ENCODE results near the gene ACIN1. TPM values are rescaled to one million over a fixed set of nuclear protein-coding genes. Genes with fewer than 3 reads are reported as not detected.

The ACIN1 gene
- total and polyA plus RNA-seq, 2 of the 13 experiments (the other 11 are each of a cell fraction or from before 2014, with no cell fraction given) = 165 to 183 TPM

DNA sequence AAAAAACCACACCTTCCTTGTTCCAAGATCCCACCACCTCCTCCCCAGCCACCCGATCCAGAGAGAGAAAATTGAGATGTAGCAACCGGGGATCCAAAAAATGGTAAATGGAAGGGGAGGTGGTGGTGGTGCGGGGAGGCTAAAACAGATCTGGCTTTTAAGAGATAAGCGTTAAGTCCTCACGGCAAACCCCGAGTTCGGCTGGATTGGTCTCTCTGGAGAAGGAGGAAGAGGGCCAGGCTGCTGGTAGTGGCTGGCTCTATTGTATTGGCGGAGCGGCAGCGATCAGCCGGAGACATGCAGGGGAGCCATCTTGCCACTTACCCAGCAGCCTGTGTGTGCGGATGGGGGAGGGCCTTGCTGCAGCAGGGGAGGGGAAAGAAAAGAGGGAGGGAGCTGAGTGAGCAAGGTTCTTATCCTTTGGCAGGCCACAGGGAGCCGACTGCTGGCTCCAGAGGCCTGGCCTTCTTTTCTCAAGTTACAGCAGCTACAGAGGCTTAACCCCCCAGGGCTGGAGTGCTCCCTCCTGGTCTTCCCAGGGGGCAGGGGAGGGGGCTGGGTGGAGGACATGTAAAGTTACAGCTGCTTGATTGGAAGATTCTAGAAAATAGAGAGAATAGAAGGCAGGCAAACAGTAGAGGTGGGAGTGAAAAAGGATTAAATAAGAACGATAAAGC is 23.6 kb downstream of the ACIN1 start (continued):
- TF ChIP-seq, protein P1, sequence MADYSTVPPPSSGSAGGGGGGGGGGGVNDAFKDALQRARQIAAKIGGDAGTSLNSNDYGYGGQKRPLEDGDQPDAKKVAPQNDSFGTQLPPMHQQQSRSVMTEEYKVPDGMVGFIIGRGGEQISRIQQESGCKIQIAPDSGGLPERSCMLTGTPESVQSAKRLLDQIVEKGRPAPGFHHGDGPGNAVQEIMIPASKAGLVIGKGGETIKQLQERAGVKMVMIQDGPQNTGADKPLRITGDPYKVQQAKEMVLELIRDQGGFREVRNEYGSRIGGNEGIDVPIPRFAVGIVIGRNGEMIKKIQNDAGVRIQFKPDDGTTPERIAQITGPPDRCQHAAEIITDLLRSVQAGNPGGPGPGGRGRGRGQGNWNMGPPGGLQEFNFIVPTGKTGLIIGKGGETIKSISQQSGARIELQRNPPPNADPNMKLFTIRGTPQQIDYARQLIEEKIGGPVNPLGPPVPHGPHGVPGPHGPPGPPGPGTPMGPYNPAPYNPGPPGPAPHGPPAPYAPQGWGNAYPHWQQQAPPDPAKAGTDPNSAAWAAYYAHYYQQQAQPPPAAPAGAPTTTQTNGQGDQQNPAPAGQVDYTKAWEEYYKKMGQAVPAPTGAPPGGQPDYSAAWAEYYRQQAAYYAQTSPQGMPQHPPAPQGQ (CRISPR knock-in tag; IDR thresholded peaks at IDR 0.05; ENCODE audit: borderline replicate concordance) = 0 out of 2 replicates have a peak, but pooled peaks have one; percentile 16
- TF ChIP-seq SKI (IDR thresholded peaks at IDR 0.05; ENCODE audit: partially characterized antibody) (peak; percentile 32), ZNF577 (CRISPR knock-in tag; IDR thresholded peaks at IDR 0.05; ENCODE audit: borderline replicate concordance, low read depth) (peak; percentile 37; the same call in 1 of the 2 replicates), SOX6 (IDR thresholded peaks at IDR 0.05) (no peak), SOX6 (CRISPR knock-in tag; IDR thresholded peaks at IDR 0.05) (peak; percentile 69; the same call in 1 of the 2 replicates), ZSCAN25 (CRISPR knock-in tag; IDR thresholded peaks at IDR 0.05) (peak; percentile 91; the same call in 1 of the 2 replicates), MAF1 (CRISPR knock-in tag; IDR thresholded peaks at IDR 0.05; ENCODE audit: borderline replicate concordance) (no peak), NONO (IDR thresholded peaks at IDR 0.05) (no peak), NONO (CRISPR knock-in tag; conservative IDR thresholded peaks at IDR 0.05) (peak; percentile 95), SRF (IDR thresholded peaks at IDR 0.05; ENCODE audit: low read depth, low read length) (0 out of 2 replicates have a peak, but pooled peaks have one; percentile 4), KMT2A (CRISPR knock-in tag; IDR thresholded peaks at IDR 0.05) (peak; percentile 95), SUZ12 (IDR thresholded peaks at IDR 0.05; ENCODE audit: low read depth, low read length) (peak; percentile 27; the same call in 1 of the 2 replicates), ZNF672 (CRISPR knock-in tag; IDR thresholded peaks at IDR 0.05) (no peak), SIX1 (CRISPR knock-in tag; IDR thresholded peaks at IDR 0.05; ENCODE audit: borderline replicate concordance) (peak; percentile 68; the same call in 1 of the 2 replicates), ZNF773 (CRISPR knock-in tag; IDR thresholded peaks at IDR 0.05; ENCODE audit: borderline replicate concordance) (no peak), ZNF724P (CRISPR knock-in tag; IDR thresholded peaks at IDR 0.05; ENCODE audit: borderline replicate concordance) (no peak; the same call in 1 of the 2 replicates), MYC (CRISPR knock-in tag; IDR thresholded peaks at IDR 0.05; ENCODE audit: borderline replicate concordance) (peak; percentile 86; the same call in 1 of the 2 replicates), RBAK (CRISPR knock-in tag; IDR thresholded peaks at IDR 0.05) (no peak; the same call in 1 of the 2 replicates), TOE1 (CRISPR knock-in tag; IDR thresholded peaks at IDR 0.05) (peak; percentile 83; the same call in 1 of the 2 replicates)
- TF ChIP-seq, protein P2, sequence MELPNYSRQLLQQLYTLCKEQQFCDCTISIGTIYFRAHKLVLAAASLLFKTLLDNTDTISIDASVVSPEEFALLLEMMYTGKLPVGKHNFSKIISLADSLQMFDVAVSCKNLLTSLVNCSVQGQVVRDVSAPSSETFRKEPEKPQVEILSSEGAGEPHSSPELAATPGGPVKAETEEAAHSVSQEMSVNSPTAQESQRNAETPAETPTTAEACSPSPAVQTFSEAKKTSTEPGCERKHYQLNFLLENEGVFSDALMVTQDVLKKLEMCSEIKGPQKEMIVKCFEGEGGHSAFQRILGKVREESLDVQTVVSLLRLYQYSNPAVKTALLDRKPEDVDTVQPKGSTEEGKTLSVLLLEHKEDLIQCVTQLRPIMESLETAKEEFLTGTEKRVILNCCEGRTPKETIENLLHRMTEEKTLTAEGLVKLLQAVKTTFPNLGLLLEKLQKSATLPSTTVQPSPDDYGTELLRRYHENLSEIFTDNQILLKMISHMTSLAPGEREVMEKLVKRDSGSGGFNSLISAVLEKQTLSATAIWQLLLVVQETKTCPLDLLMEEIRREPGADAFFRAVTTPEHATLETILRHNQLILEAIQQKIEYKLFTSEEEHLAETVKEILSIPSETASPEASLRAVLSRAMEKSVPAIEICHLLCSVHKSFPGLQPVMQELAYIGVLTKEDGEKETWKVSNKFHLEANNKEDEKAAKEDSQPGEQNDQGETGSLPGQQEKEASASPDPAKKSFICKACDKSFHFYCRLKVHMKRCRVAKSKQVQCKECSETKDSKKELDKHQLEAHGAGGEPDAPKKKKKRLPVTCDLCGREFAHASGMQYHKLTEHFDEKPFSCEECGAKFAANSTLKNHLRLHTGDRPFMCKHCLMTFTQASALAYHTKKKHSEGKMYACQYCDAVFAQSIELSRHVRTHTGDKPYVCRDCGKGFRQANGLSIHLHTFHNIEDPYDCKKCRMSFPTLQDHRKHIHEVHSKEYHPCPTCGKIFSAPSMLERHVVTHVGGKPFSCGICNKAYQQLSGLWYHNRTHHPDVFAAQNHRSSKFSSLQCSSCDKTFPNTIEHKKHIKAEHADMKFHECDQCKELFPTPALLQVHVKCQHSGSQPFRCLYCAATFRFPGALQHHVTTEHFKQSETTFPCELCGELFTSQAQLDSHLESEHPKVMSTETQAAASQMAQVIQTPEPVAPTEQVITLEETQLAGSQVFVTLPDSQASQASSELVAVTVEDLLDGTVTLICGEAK (IDR thresholded peaks at IDR 0.05) = no peak
- TF ChIP-seq, protein P2 (CRISPR knock-in tag; IDR thresholded peaks at IDR 0.05) = peak; percentile 62

Data from HepG2 (cell line).